ENCODE measurements around the gene SLMAP. TPM values are rescaled to one million over a fixed set of nuclear protein-coding genes. Genes with fewer than 3 reads are reported as not detected.

Gene SLMAP
- total and polyA plus RNA-seq, 2 of the 4 experiments (the other 2 are of a cell fraction): 15.5 to 26.5 TPM

GRCh38 chr3:57709559-57709958, 46.5 kb upstream of the SLMAP start:
- no peaks in the 10 kb centered on the region for H3K79me1 ChIP-seq (ENCODE audit: low read depth in 1 of 2, low read length in 2 of 2)
- no peak overlapping the region for H3K18ac ChIP-seq (ENCODE audit: low read depth, low read length)
- no peak overlapping the region for H3K4me2 ChIP-seq (ENCODE audit: low read depth, low read length)
- no peaks in the 10 kb centered on the region for H3K9me3 ChIP-seq (ENCODE audit: control insufficient read depth, insufficient read depth, low read length)
- ChIA-PET POLR2A (ENCODE audit: unreplicated experiment) (no interaction called here), CTCF (no interaction called here)
- H3K36me3 ChIP-seq (ENCODE audit: control insufficient read depth, insufficient read depth, low read length): no peaks in the 10 kb centered on the region
- H3K27ac ChIP-seq (ENCODE audit: insufficient read depth, low read length): no peak overlapping the region
- ATAC-seq (ENCODE audit: low read depth) (no peak), DNase-seq (no peak)
- H4K5ac ChIP-seq (ENCODE audit: low read depth, low read length): no peak overlapping the region
- dilution Hi-C loops (cut with HindIII; ENCODE audit: low sequenced_read_pairs, unreplicated experiment) (no loop called here), intact Hi-C loops (cut with micrococcal nuclease) (no loop called here), in situ Hi-C loops (cut with MboI; ENCODE audit: low sequenced_read_pairs) (no loop called here)
- no peak overlapping the region for H2BK20ac ChIP-seq (ENCODE audit: low read depth, low read length)
- no CpG with 5 or more reads among the region's 2 CpGs for WGBS, 2 experiments (ENCODE audit: extremely low coverage in 2 of 2, insufficient read length in 1 of 2)
- TF ChIP-seq POLR2A (IDR thresholded peaks at IDR 0.05; ENCODE audit: low read depth, low read length) (no peak), MXI1 (IDR thresholded peaks at IDR 0.05; ENCODE audit: borderline replicate concordance, low read depth, low read length) (no peak), RCOR1 (IDR thresholded peaks at IDR 0.05; ENCODE audit: insufficient replicate concordance, low read length) (no peak), USF2 (IDR thresholded peaks at IDR 0.05; ENCODE audit: low read depth, low read length) (no peak), SMC3 (IDR thresholded peaks at IDR 0.05; ENCODE audit: low read depth, low read length) (no peak), FOS (IDR thresholded peaks at IDR 0.05; ENCODE audit: low read depth, low read length) (no peak), NFE2L2 (IDR thresholded peaks at IDR 0.05; ENCODE audit: low read depth, low read length) (no peak), MAFK (IDR thresholded peaks at IDR 0.05; ENCODE audit: low read depth, low read length) (no peak), CTCF (conservative IDR thresholded peaks at IDR 0.05; ENCODE audit: low read depth, low read length) (no peak), CHD1 (IDR thresholded peaks at IDR 0.05; ENCODE audit: low read depth, low read length) (no peak), CEBPB (IDR thresholded peaks at IDR 0.05; ENCODE audit: low read depth, low read length) (no peak), MAZ (IDR thresholded peaks at IDR 0.05; ENCODE audit: borderline replicate concordance, low read depth, low read length) (no peak), BHLHE40 (IDR thresholded peaks at IDR 0.05; ENCODE audit: low read depth, low read length) (no peak), RAD21 (IDR thresholded peaks at IDR 0.05; ENCODE audit: low read length) (no peak), ELK1 (IDR thresholded peaks at IDR 0.05; ENCODE audit: borderline replicate concordance, low read depth, low read length) (no peak), RFX5 (IDR thresholded peaks at IDR 0.05; ENCODE audit: low read depth, low read length) (no peak)
- H3K4me1 ChIP-seq (ENCODE audit: control insufficient read depth, insufficient read depth, low read length): no peaks in the 10 kb centered on the region; the same call in 1 of the 2 replicates
- H2BK5ac ChIP-seq (ENCODE audit: low read depth, low read length, poor library complexity, severe bottlenecking): no peak overlapping the region
- no peak overlapping the region for H2AFZ ChIP-seq (replicated peaks; ENCODE audit: low read length, poor library complexity)
- H2AK5ac ChIP-seq (ENCODE audit: low read depth, low read length): no peak overlapping the region
- no peak overlapping the region for H4K91ac ChIP-seq (ENCODE audit: insufficient read depth, low read depth, low read length)
- no peak overlapping the region for H3K23ac ChIP-seq (ENCODE audit: low read depth, low read length)
- no peak overlapping the region for H4K8ac ChIP-seq (ENCODE audit: low read depth in 2 of 2, low read length in 2 of 2)
- H3K4ac ChIP-seq (ENCODE audit: low read depth, low read length): no peak overlapping the region
- H3K9ac ChIP-seq (ENCODE audit: low read depth, low read length): no peak overlapping the region
- no peak overlapping the region for H3K14ac ChIP-seq (replicated peaks; ENCODE audit: low read depth, low read length)
- no peak overlapping the region for H3K4me3 ChIP-seq (ENCODE audit: insufficient read depth, low read depth, low read length)
- BruUV-seq (replicated peaks): no TSS peak
- H2BK15ac ChIP-seq (ENCODE audit: low read depth, low read length): no peak overlapping the region
- no peak overlapping the region for H2BK120ac ChIP-seq (ENCODE audit: low read depth, low read length)
- H3K9me1 ChIP-seq (ENCODE audit: insufficient read depth, low read length): no peaks in the 10 kb centered on the region
- H3K56ac ChIP-seq (ENCODE audit: extremely low read depth, insufficient read depth, low read length): no peak overlapping the region
- no peaks in the 10 kb centered on the region for H3K27me3 ChIP-seq (ENCODE audit: control insufficient read depth, insufficient read depth, low read length)
- no peak overlapping the region for H2AK9ac ChIP-seq (replicated peaks; ENCODE audit: low read depth, low read length, poor library complexity)
- no peaks in the 10 kb centered on the region for H4K20me1 ChIP-seq (ENCODE audit: insufficient read depth, low read length)
